ENCODE measurements around the gene KBTBD3.

The KBTBD3 gene

GRCh38 chr11:106076919-106077608 lies at the start of gene KBTBD3:
KBTBD3 (minus strand) TSS chr11:106077347; CDS start chr11:106059097, 18,250 bp downstream.
- DNase-seq, result peak; percentile 99

- no peak for DNase-seq
Observed at GRCh38 chr11:106121570-106122320, 44.6 kb upstream of the KBTBD3 start.

- DNase-seq, result no peak
Observed at GRCh38 chr11:106105986-106106385, 28.8 kb upstream of the KBTBD3 start.

- DNase-seq, result no peak
Observed at GRCh38 chr11:106101819-106102218, 24.7 kb upstream of the KBTBD3 start.

- DNase-seq, result no peak
Observed at GRCh38 chr11:106101370-106101769, 24.2 kb upstream of the KBTBD3 start.

- no peak for DNase-seq
Observed at GRCh38 chr11:106098893-106099553, 21.9 kb upstream of the KBTBD3 start.

- DNase-seq, result no peak
Observed at GRCh38 chr11:106092446-106092845, 15.3 kb upstream of the KBTBD3 start.

GRCh38 chr11:106091480-106092123 lies 14.5 kb upstream of the KBTBD3 start:
- no peak for DNase-seq

GRCh38 chr11:106088896-106089295 lies 11.7 kb upstream of the KBTBD3 start:
- no peak for DNase-seq

GRCh38 chr11:106087815-106088435 lies 10.8 kb upstream of the KBTBD3 start:
- no peak for DNase-seq

- DNase-seq, result no peak
Observed at GRCh38 chr11:106086850-106087249, 9.7 kb upstream of the KBTBD3 start.

GRCh38 chr11:106086135-106086534 lies 9.0 kb upstream of the KBTBD3 start:
- DNase-seq, result no peak

- DNase-seq, result no peak
Observed at GRCh38 chr11:106082096-106082495, 4.9 kb upstream of the KBTBD3 start.

GRCh38 chr11:106077609-106078455 lies 685 bp upstream of the KBTBD3 start, which contains the start of gene AASDHPPT:
AASDHPPT (plus strand) TSS chr11:106077662; CDS start chr11:106077711, 49 bp downstream.
- peak; percentile 56 for DNase-seq

- peak; percentile 63 for DNase-seq
Observed at GRCh38 chr11:106076171-106076918, 802 bp downstream of the KBTBD3 start.

GRCh38 chr11:106072804-106073203 lies 4.3 kb downstream of the KBTBD3 start:
- DNase-seq, result no peak

GRCh38 chr11:106070606-106071005 lies 6.5 kb downstream of the KBTBD3 start:
- no peak for DNase-seq

- DNase-seq, result no peak
Observed at GRCh38 chr11:106063009-106063408, 14.1 kb downstream of the KBTBD3 start.

- DNase-seq, result no peak
Observed at GRCh38 chr11:106061954-106062949, 14.9 kb downstream of the KBTBD3 start.
